HG03378 (cell line): ENCODE measurements around the gene VSTM4.

Experiments used
- ATAC-seq: cut with Tn5 transposase; IDR thresholded peaks from one replicate; pipeline ENCODE4 v1.9.1; 2021; ENCODE audit warnings: mild to moderate bottlenecking, moderate library complexity; ENCODE audit not compliant: unreplicated experiment

The VSTM4 gene

DNA sequence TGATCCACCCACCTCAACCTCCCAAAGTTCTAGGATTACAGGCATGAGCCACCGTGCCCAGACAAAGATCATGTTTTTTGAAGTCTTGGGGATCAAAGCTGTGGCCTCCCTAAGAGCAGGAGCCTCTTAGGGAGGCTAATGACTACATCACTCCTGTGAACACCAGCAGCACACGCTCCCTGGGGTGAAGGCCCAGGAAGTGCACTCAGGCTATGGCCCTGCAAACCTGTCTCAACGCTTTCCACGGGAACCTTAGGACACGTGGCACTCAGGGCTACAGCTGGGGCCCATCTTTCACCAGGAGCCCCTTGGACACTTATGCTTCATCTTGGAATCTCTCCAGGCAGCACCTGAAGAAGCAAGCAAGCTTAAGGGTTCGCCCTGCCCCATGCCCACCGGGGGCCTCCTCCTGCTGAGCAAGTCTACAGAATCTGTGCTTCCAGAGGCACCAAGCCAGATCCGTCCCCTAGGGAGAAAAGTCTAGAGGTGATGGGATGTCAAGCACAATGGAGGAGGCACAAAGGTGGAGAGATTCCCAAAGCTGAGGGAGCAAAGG, 18.4 kb downstream of the VSTM4 start:
- ATAC-seq = no peak

DNA sequence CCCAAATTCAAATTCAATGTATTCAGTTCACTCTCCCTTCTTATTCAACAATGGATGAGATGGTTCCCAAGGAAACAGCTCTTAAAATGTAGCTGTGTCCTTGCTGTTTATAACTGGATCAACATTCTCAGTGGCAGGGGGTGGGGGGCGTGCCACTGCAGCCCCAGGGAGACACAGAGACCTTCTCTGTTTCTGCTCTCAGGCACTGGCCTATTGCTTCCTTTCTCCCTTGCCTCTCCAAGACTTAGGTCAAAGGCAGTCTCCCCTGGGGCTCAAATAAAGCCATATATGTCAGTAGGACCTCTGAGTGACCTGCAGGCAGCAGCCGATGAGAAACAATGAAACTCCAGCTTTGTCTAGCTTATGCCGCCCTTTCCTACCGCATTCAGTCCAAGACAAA, 20.7 kb downstream of the VSTM4 start:
- no peak for ATAC-seq

DNA sequence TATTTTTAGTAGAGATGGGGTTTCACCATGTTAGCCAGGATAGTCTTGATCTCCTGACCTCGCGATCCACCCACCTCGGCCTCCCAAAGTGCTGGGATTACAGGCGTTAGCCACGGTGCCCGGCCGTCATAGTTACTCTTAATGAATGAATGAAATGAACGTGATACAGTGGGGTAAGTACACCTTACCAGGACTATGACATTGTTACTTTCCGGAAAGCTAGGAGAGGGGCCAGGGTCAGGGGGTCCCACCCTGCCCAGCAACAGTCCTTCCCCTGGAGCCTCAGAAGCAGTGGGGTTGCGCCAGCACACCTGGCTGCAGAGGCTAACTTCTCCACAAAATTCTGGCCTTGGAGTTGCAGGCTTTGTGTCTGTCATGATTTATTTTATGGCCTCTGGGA, 21.4 kb downstream of the VSTM4 start:
- no peak for ATAC-seq

DNA sequence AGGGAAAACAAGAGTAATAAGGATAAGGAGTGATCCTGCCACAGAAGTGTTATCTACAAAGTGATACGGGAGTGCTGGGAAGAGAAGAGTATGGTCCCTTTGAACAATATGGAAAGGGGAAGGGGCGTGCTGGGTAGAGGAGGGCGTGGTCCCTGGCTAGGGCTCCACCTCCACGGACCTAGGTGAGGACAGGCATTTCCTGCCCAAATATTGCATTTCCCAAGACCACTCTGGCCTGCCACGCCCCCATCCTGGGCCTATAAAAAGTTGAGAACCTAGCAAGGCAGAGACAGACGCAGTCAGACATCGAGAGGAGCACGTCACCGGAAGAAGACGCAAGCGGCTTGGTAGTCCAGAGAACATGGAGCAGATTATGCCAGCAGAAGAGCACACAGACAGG, 22.8 kb downstream of the VSTM4 start:
- no peak for ATAC-seq

DNA sequence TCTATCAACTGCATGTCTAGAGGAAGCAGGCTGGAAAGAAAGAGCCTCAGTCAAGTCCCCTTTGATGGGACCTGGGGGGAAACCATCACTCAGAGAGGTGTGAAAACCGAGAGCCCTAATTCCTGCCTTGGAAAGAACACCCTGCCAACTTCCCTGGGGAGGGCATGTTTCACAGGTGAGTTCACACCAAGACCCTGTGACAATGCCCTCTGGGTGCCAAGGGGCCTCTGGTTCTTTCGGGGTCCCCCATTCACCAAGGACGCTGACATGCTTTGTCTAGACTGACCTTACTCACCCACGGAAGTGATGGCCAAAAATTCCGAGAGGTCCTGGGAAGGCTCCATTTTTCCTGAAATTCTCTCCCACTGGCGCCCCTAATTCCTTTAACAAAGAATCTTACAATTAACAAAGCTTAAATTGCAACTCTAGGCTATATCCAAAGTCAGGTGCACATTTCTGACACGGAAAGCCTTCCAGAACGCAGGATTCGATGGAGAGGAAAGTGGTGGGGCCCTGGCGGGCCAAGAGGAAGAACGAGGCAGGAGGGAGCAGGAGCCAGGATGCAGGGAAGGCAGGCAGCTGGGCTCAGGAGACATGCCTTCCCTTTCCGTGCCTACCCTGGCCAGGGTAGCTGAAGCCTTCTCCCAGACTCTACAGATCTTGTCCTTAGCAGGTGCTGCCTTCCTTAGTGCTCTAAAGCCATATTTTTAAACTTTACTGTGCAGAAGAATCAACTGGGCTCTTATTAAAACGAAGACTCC, 23.7 kb downstream of the VSTM4 start:
- ATAC-seq = no peak

DNA sequence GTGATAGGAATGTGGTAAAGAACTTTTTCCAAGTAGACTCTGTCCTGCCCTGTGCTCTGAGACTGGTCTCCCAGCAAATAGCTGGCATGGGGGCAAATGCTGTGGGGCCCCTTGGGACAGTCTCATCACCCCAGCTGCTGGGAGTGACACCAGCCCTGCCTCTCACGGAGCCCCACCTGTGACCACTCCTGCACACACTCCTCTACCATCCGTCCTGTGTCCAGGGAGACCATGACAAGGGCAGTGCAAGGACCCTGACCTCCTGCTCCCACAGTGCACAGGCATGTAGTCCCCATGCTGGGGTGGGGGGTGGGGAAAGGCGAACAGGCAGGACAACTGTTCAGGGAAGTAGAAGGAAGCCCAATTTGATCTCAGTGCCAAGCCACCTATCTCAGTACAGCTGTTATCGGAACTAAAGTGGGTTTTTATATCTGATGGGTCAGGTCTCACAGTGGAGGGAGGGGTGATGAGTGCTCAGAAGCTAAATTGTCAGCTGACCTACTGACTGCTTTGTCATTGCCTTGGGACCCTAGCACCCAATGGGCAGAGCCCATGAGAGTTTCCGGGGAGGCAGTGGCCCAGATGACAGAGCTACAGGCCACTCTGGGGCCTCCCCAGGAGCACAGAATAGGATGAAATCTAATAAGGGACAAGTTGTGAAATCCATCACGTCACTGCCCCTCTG, 24.5 kb downstream of the VSTM4 start:
- no peak for ATAC-seq

DNA sequence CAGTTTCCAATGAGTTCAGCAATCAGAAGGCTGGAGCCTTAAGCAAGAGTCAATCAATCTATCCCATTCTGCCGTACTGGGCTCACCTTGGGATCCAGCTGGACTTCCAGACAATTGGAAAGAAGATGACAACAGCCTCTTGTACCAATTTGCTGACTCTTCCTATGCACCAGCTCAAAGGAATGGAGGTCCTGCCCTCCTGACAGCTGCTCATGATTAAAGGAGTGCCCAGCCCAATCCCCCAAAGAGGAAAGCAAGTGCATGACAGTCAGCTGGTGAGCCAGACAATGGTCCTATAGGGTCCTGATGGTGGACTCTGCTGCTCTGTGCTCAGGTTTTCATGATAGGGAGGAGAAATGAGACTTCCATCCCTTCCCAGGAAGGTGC, 25.1 kb downstream of the VSTM4 start:
- no peak for ATAC-seq

DNA sequence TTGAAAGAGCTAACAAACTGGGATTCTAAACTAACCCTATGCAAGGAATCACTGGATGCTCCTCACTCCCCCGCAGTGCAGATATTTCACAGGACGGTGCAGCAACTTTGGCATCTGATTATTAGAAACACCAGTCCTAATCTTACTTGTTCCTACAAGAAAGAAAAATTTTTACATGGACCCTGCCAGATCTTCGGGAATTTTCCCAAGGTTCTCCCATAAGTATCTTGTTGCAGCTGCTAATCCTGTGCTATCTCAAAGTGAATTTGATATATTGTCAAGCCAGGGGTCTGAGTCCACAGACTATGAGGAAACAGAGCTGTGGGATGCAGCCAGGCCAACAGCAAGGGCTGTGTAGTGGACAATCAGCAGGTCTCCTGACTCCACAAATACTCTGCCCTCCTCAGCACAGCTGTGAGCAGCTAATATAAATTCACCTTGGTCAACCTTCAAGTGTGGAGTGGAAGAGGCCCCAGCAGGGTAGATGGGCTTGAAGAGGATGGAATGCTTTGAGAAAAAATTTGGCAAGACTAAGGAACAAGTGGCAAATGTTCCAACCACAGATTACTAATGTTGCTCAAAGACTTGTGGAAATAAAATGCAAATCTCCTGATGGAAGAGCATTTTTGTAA, 25.6 kb downstream of the VSTM4 start:
- ATAC-seq = no peak

DNA sequence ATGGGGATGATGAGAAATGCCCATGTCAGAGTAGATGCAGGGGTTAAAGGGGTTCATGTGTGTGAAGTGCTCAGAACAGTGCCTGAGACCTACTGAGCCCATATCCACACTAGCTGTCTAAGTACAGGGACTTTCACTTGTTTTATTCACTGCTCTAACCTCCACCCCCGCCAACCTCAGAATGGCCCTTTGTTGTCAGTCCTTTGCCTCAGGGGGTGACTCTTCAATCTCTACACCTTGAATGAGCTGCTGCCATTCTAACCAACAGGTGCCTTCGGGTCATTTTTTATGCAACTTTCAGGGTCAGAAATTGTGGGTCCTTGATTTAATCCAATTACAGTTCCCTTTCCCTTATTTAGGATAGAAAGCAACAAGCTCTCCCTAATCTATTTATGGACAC, 26.2 kb downstream of the VSTM4 start:
- ATAC-seq = no peak

DNA sequence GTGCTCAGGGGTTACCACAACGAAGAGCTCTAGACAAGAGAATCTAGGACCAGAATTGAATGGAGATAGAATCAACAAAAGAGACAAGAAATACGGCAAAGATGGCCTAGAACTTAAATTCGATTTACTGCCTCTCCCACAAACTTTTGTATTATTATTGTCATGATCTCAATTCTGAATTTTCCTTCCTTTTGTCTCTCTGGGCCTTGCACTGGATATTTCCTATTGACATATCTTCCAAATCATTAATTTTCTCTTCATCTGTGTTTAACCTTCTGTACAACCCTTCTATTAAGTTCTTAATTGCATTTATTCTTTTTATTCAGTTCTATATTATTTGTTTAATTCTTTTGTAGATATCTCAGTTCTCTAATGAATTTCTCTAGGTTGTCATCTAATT, 28.4 kb downstream of the VSTM4 start:
- no peak for ATAC-seq

DNA sequence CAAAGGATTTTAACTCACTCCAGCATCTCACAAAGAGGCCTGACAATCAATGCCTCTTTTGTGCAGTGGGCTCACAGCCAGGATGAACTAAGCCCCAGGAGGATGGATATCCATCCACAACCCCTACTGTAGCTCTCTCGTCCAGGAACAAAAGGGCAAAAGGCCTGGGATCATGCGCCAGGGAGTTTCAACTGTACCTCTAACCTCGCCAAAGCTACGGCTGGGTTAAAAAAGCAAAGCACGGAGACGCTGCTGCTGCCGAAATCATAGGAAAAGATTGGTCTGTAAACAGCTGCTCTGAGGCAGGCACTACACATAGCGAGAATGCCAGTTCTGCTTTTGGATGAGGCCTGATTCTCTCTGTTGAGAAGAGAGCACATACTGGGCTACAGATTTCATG, 32.1 kb downstream of the VSTM4 start:
- no peak for ATAC-seq

DNA sequence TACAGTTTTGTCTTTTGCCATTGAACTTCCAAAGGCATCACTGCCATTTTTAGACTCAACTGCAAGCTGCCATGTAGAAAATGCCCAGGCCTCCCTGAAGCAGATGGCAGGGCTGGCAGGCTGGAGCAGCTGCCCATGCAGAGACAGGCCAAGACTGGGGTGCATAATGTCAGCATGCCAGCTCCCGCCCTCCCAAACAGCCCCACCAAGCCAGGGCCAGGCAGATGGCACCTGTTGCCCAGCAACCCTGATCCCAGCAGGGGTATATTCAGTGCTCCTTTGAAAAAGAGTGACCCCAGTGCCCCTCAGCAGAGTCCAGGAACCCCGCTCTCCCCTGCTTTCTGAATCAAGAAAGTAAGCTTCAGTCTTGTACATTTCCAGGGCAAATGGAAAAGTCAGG, 32.6 kb downstream of the VSTM4 start:
- ATAC-seq = no peak

DNA sequence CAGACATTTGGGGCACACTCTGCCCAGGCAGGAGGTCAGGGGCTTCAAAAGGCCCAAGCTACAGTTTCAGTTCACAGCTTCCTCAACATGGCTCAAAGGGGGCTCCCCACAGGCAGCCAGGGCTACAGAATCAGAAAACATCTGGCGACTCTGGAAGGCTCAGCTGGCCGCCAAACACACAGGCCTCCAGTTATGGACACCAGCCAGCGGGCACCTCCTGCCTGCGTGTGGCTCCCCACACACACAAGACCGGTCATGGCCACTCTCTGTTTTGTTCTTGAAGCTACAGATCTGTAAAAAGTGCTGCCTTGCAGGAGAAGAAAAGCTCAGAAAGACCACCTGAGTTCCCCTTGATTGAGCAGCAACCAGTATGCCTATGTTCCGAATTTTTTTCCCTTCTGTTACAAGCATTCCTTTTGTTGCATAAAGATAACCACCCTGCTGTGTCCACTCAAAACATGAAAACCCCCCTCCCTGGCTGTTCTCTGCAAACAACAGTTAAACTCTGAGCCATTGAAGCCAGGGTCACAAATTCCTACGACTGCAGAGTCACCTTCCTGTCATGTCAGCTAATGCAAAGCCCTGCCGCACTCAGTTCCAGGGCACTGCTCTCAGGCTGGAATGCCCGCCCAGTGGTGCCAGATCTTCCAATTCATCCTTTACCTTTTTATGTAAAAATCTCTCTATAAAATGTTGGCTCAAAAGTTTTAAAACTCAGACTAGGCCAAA, 33.6 kb downstream of the VSTM4 start:
- ATAC-seq = no peak

DNA sequence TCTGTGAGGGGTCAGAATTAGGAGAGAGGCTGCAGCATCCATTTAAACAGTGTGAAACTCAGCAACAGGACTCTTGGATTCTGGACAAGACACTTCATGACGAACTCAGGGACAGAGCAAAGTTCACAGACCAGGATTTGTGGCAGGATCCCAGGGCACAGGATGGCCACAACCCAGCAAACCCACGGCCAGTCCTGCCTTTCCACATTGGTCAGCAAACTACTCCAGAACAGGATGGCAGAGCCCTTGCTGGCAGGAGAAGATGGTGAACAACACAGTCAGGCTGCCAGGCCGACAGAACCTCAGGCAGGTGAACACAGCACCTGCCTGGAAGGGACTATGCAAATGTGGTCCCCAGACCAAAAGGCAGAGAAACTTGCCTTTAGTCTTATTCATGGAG, 34.4 kb downstream of the VSTM4 start:
- no peak for ATAC-seq

DNA sequence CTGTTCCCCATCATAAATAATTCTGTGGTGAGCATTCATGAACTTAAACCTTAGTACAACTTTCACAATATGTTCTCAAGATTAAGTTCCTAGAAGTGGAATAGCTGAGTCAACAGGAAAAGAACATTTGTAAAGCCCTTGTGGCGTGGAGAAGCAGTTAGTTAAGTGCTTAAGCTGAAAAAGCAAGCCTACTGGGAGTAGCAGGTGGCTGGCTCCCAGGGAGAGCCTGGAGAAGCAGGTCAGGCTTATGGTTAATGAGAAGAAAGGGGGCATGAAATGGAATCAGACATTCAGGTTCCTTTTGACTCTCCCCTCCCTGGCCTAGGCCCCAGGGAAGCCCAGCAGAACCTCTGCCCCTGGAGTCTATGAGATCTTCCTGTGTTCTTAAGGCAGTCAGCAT, 35.3 kb downstream of the VSTM4 start:
- ATAC-seq = no peak

DNA sequence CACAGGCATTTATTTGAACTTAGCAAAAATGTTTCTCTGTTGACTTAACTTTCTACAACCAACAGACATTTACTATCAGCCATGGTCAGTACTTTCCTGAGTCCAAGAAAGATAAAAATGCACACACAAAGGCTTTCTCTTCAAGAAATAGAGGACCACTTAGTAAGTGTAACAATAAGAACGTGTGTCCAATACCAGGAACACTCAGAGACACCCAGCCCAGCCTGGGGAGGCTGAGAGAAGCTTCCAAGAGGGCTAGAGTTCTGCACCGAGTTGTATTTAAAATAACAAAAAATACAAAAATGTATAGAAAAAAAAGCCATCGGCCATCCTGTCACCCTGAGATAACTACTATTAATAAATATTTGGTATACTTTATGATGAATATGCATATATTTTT, 35.8 kb downstream of the VSTM4 start:
- ATAC-seq = no peak

DNA sequence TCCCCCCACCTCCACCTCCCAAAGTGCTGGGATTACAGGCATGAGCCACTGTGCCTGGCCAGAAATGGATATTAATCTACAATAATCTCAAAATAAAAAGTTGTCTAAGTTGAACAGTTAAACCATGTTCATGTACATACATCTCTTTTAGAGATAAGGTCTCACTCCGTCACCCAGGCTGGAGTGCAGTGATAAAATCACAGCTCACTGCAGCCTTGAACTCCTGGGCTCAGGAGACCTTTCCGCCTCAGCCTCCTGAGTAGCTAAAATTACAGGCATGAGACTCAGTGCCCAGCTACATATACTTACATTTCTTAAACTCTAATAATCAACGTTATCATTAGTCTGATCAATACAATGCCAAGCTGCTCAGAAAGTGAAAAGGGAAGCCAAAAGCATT, 36.2 kb downstream of the VSTM4 start:
- no peak for ATAC-seq

DNA sequence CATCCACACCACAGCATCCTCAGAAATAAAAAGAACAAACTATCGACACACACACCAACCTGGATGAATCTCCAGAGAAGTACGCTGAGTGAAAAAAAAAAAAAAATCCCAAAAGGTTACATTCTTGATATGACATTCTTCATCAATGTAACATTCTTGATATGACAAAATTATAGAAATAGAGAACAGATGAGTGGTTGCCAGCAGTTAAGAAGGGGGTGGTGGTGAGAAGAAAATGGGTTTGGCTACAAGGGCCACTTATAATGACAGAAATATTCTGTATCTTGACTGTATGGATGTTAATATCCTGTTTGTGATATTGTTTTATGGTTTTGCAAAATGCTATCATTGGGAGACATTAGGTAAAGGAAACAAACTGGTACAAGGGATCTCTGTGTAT, 36.9 kb downstream of the VSTM4 start:
- ATAC-seq = no peak

DNA sequence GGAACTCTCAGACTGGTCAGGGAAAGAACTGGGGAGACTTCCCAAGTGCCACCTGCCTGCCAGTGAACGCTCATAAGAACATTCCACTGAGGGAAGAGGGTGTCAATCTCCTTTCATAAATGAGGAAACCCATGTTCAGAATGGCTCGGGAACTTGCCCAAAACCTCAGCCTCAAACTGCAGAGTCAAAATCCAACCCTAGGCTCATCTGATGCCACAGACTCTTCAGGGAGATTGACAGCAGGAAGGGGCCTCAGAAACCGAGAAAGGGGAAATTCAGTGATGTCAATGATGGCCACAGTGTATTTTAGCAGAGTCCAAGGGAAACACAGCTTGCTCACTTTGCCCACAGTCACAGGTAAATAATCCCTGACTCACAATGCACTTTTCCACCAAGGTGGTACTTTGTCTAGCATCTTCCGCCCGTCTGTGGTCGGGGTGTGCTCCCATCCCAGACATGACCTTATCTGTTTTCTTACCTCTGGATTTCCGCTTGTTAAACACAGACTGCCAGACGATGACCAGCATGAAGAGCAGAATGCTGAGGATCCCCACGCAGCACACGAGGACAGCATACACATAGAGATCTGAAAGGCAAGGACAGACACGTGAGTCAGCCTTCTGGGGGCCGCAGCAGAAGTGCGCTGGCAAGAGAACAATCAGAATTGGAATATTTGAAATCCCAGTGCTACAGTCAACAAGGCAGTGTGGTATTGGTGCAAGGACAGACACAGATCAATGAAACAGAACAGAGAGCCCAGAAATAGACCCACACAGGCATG, 38.4 kb downstream of the VSTM4 start:
- peak; percentile 79 for ATAC-seq

DNA sequence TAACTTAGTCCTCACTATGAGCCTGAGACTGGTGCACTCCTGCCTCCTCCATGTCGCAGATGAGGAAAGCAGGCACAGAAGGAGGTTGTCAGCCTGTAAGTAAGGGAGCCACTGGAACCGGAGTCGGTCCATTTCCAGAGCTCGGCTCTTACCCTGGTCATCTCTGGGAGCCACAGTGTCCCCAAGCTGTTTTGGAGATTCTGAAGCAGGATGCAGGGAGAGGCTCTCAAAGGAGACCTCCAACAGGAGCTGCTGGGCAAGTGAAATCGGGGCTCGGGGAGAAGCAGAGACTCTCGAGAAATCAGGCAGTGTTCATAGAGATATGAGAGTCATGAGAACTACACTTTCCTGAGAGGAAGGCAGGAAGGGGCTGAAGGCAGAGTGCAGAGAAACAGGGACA, 39.0 kb downstream of the VSTM4 start:
- ATAC-seq = no peak

DNA sequence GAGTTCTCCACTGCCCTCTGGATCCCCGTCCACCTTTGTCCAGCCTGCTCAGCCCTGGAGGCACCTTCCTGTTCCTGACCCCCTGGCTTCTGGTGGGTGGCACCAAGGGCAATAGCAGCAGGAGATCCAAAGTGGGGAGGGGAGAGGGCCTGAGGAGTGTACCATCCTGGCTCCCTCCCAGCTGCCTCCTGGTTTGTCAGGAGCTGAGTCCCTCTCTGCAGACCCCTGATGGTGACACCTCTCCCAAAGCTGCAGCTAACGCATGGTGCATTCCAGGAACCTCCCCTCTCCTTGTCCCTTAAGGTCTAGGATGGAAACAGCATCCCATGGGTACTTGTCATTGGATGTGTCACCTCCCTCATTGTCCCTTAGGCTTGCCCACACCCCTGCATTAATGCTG, 39.6 kb downstream of the VSTM4 start:
- no peak for ATAC-seq
